ENCODE measurements around the gene ABCA2.

The ABCA2 gene

DNA sequence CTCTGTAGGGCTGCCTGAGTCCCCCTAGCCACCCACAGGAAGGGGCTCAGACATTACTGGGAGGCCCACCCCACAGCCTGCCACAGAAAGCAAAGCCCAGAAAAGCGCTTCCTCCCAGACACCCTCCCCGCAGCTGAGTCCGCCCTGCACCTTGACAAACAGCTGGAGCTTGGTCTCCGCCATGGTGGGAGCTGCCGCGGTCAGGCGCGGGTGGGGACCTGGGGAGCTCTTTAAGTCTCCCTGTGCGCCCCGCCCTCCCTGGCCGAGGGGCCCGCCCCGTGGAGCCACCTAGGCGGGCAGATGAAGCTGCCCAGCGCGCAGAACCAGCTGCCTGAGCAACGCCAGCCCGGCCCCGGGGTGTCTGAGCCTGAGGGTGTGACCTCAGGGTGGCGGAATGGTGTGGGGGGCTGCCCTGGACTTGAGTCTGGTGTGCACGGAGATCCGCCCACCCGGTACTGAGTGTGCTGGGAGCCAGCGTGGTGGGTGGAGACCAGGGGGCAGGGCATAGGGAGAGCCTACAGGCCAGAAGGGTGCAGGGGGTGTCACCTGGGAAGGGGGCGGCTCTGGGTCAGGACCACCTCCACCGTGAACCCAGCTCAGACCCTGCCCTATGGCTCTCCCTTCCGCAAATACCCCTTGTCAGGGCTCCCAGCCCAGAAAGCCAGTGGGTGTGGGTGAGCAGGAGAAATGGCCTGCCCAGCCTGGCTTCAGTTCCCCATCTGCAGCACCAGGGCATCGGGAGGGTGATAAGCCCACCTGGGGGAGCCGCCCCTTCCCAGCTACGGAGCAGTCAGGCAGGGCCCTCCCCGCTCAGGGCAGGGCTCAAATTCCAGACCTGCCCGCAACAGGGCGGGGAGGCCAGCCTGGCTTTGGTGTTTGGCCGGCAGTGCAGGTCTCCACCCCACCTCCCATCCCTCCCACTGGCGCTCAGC is 31.4 kb downstream of the ABCA2 start, which contains the start of gene CLIC3:
TSS of gene CLIC3 (minus strand) at position 208 of the 932 bp plus-strand sequence. CDS start at position 183, 25 bp downstream.
- DNase-seq, result no peak

GRCh38 chr9:136995772-136996311 is 32.2 kb downstream of the ABCA2 start:
- peak; percentile 47 for DNase-seq

DNA sequence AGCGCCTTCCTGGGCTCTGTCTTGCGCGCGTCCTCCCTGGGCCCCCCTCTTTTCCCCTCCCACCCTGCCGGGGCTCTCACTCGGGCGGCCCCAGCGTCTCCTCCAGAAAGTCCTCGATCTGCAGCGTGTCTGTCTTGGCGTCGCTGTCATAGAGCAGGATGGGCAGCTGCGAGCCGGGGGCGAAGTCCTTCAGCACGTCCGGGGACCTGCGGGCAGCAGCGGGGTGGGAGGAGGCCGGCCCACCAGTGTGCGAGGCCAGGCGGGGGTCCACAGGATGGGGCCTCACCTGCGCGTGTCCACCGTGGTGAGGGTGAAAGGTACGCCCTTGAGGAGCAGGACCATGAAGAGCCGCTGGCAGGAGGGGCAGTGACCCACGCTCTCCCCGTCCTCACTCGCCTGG is 32.7 kb downstream of the ABCA2 start:
- no peak for DNase-seq

DNA sequence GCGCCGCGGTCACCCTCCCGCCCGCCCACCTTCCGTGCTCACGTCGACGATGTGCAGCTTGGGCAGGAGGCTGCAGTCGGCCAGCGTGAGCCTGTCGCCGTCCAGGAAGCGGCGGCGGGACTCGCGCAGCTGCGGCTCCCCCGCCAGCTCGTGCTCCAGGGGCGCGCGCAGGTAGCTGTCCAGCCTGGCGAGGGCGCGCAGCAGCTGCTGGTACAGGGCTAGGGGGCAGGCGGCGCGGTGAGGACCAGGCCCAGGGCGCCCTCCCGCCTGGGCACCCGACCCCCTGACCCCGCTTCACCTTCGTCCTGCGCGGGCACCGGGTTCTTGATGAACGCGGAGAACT is 33.2 kb downstream of the ABCA2 start:
- no peak for DNase-seq

DNA sequence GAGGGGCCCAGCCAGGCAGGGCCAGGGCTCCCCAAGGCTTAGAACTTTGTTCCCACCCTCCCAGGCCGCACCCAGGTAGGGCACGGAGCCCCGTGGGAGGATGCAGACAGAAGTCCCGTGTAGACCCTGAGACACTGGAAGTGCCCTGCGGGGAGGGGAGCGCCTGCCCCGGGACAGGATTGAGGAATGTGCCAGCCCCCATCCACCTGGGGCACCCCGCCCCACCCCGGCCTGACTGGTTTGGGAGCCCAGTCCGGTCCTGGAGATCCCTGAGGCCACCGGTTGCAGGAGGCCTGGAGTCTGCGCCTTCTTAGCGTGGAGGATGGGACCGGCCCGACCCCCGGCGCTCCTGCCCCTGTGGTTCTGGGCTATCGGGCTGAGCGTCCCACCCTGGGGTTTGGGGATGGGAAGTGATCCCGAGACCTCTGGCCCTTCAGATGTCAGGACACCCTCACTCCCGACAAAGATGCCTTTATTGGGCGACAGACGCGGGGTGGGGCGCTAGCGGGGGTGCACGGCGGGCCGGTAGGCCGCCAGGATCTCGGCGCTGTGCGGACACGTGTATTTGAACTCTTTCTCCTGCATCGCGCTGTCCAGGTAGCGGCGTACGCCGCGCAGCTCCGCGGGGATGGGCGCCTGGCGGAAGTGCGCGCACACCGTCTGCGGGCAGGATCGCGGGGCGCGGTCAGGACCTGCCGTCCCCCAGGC is 33.7 kb downstream of the ABCA2 start:
- no peak for DNase-seq

GRCh38 chr9:136992819-136993369 is 35.1 kb downstream of the ABCA2 start:
- DNase-seq, result no peak

- peak; percentile 88 for DNase-seq
Measured at GRCh38 chr9:136991993-136992818, 35.8 kb downstream of the ABCA2 start, which contains the start of gene PAXX. Gene PAXX (plus strand): TSS chr9:136992422. CDS start chr9:136992444, 22 bp downstream.

DNA sequence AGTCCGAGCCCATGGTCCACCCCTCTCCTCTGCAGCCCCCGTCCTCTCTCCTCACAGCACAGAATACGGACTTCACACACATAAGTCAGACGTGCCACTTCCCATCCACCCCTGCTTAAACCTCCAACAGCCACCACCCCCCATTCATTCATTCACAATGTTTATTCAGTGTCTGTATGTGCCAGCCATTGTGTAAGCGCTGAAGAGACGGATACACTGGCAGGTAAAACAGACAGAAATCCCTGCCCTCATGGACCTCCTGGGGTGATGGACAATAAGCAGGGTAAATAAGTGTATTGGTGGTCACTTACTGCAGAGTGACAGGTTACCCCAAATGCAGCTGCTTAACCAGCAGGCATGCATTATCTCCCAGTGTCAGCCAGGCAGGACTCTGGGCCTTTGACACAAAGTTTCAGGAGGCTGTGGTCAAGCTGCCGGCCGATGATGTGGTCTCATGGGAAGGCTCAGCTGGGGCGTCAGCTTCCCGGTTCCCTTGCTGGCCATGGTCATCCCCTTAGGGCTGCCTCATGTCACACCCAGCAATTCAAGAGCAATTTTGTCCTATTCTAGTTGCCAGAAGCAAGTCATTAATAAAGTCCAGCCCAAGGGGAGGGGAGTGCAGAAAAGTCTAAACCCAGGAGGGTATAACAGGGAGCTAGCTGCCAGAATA is 37.7 kb downstream of the ABCA2 start:
- DNase-seq, result no peak

DNA sequence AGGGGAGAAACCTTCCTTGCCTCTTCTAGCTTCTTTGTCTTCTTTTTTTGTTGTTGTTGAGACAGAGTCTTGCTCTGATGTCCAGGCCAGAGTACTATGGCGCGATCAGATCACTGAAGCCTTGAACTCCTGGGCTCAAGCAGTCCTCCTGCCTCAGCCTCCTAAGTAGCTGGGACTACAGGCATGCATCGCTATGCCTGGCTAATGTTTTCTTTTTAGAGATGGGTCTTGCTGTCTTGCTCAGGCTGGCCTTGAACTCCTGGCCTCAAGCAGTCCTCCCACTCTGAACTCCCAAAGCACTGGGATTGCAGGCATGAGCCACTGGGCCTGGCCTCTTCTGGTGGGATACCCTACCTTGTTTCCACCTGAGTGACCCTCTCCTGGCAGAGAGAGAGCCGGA is 39.2 kb downstream of the ABCA2 start:
- no peak for DNase-seq

DNA sequence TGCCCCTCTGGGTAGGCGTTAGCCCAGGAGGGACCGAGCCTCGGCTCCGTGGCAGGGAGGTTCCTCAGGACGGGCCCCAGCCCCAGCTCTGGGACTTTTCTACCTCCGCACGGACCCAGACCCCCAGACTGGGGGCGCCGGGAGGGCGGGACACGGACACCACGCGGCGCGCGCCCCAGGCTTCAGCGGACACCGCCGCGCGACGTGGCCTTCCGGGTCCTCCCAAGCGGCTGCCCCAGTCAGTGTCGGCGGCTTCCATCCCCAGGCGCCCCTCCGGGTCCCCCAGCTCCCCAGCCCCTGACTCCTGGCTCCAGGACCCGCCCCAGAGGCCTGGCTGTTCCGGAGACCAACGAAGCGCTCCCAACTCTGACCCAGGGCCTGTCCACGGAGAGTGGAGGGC is 42.2 kb downstream of the ABCA2 start:
- DNase-seq, result no peak

DNA sequence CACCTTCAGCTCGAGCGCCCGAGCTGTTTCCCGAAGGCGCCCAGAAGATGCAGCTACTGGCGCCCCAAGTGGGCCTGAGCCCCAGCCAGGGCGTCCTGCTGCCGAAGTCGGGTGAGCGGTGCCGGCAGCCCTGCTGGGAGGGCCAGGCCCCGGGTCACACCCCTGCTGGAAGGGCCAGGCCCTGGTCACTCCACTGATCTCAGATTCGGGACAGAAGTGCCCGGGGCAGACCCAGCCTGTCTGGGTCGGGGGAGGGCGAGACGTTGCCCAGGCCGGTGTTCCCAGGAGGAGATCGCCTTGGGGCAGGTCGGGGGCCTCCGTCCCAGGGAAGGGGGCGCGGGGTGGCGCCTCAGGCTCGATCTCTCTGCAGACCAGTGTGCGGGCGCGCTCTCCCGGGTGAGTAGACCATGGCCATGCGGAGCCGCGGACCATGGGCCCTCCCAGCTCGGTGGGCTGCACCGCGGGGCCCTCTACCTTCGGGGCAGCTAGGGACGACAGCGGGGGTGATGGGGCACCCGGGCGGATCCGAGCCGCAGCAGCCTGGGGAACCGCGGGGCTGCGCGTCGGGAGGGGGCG is 42.9 kb downstream of the ABCA2 start:
- DNase-seq, result no peak

GRCh38 chr9:136984464-136985026 is 43.5 kb downstream of the ABCA2 start:
- no peak for DNase-seq

DNA sequence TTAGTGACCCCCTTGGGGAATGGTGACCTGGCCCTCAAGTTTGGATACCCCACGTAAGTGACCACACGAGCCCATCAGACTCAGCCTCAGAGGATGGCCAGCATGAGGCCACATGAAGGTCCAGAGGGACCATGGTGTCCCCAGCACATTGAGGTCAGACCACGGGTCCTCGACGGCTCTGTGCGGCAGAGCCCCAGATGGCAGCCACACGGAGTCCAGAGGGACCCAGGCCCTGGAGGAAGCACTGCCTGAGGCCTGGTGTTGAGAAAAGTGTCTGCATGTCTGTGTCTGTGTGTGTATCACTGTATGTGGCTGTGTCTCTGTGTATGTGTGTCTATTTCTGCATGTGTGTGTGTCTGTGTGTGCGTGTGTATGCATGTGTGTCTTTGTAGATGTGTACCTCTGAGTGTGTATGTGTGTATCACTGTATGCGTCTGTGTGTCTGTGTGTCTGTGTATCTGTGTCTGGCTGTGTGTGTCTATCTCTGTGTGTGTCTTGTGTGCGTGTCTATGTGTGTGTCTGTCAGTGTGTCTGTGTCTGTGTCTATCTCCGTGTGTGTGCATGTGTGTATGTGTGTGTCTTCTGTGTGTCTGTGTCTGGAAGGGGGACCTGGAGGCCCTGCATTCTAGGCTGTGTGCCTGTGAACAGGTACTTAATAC is 44.3 kb downstream of the ABCA2 start:
- DNase-seq, result no peak

GRCh38 chr9:136983167-136983566 is 44.9 kb downstream of the ABCA2 start:
- no peak for DNase-seq

DNA sequence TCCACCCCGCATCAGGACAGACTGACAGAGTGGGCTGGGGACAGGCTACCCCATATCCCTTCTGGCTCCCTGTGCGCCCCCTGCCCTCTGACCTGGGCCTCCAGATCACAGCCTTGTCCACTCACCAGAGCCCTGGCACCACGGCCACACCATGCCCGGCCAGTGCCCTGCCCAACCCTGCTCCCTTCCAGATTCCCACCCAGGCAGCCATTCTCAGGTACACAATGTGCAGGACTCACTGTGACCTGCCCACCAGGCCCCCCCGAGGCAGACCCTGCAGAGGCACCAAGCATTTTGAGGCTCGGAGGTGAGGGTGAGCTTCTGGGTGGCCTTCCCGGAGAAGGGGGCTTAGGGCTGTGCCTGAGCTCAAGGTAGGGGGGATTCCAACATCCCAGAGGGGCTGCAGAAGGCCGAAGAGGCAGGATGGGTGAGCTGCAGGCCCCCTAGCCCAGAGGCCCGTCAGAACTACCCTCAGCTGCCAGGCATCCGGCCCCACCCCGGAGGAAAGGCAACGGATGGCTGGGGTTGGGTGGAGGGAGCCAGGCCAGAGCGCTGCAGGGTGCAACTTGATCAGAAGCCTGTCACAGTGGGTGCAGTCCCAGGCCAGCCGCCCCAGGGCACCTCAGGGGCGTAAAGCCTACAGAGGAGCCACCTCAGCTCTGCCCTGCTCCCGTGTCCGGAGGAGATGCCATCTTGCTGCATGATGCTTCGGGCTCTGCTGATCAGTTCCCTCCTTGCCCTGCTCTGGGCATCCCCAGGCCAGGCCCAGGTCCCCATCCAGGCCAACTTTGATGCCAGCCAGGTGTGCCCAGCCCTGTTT is 45.6 kb downstream of the ABCA2 start, which contains the start of gene LCNL1:
TSS of gene LCNL1 (plus strand) at position 762 of the 820 bp plus-strand sequence. CDS start 594 bp downstream, outside the sequence.
- DNase-seq, result no peak

DNA sequence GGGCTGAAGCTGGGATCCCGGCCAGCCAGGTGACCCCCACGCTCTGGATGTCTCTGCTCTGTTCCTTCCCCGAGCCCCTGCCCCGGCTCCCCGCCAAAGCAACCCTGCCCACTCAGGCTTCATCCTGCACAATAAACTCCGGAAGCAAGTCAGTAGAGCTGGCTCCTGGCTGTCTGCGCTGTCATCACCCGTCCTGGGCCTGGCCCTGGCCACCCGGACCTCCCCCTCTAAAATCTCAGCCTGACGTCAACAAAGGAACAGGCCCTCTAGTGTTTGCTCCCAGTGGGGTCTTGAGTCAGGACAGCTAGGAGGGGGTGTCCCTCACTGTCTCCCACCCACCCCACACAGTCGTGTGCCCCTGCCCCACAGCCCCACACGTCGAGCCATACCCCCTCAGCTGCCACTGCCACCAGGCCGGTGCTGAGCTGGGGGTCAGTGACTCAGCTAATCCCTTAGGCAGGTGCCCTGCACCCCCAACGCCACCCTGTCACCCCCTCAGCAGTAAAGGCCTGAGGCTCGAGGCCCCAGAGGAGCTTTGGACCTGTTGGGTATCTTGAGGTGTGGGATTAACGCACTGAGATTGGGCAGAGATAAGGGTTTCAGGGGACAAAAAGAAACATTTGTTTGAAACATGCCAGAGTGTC is 46.3 kb downstream of the ABCA2 start:
- DNase-seq, result peak; percentile 14

GRCh38 chr9:136980669-136981478 is 47.2 kb downstream of the ABCA2 start:
- no peak for DNase-seq

Data from fibroblast of skin of right biceps (primary cell).